ENCODE results near the gene C2CD3.
"Not testable (repeated sequence)": the region's sequence is repeated elsewhere in the genome, so short reads cannot be mapped to it uniquely, and the experiment has no call there.

C2CD3 gene

GRCh38 chr11:73995247-73995646 is 175.6 kb downstream of the C2CD3 start:
- H3K27ac ChIP-seq (ENCODE audit: low read length): no peak overlapping the region
- no peaks in the 10 kb centered on the region for H3K4me1 ChIP-seq (ENCODE audit: control insufficient read depth, low read depth, low read length)
- H3K36me3 ChIP-seq (ENCODE audit: control insufficient read depth, low read depth, low read length): no peaks in the 10 kb centered on the region
- no peaks in the 10 kb centered on the region for H3K9me3 ChIP-seq (ENCODE audit: control insufficient read depth, low read depth, low read length)
- no peak overlapping the region for H3K4me3 ChIP-seq (ENCODE audit: low read length)
- no peak overlapping the region for H3K9ac ChIP-seq (ENCODE audit: low read length)
- H3K27me3 ChIP-seq (ENCODE audit: control insufficient read depth, insufficient read depth, low read length): no peaks in the 10 kb centered on the region

GRCh38 chr11:73991471-73992006 is 179.3 kb downstream of the C2CD3 start:
- no peaks in the 10 kb centered on the region for H3K27me3 ChIP-seq (ENCODE audit: control insufficient read depth, insufficient read depth, low read length)
- no peaks in the 10 kb centered on the region for H3K36me3 ChIP-seq (ENCODE audit: control insufficient read depth, low read depth, low read length)
- no peak overlapping the region for H3K27ac ChIP-seq (ENCODE audit: low read length)
- no peak overlapping the region for H3K4me3 ChIP-seq (ENCODE audit: low read length)
- H3K9ac ChIP-seq (ENCODE audit: low read length): no peak overlapping the region
- no peaks in the 10 kb centered on the region for H3K9me3 ChIP-seq (ENCODE audit: control insufficient read depth, low read depth, low read length)
- H3K4me1 ChIP-seq (ENCODE audit: control insufficient read depth, low read depth, low read length): no peaks in the 10 kb centered on the region

GRCh38 chr11:73990730-73991129 is 180.1 kb downstream of the C2CD3 start:
- H3K4me3 ChIP-seq (ENCODE audit: low read length): no peak overlapping the region
- no peak overlapping the region for H3K27ac ChIP-seq (ENCODE audit: low read length)
- no peaks in the 10 kb centered on the region for H3K9me3 ChIP-seq (ENCODE audit: control insufficient read depth, low read depth, low read length)
- no peaks in the 10 kb centered on the region for H3K4me1 ChIP-seq (ENCODE audit: control insufficient read depth, low read depth, low read length)
- H3K27me3 ChIP-seq (ENCODE audit: control insufficient read depth, insufficient read depth, low read length): no peaks in the 10 kb centered on the region
- H3K36me3 ChIP-seq (ENCODE audit: control insufficient read depth, low read depth, low read length): no peaks in the 10 kb centered on the region
- H3K9ac ChIP-seq (ENCODE audit: low read length): no peak overlapping the region

- no peaks in the 10 kb centered on the region for H3K36me3 ChIP-seq (ENCODE audit: control insufficient read depth, low read depth, low read length)
- no peak overlapping the region for H3K27ac ChIP-seq (ENCODE audit: low read length)
- no peak overlapping the region for H3K9ac ChIP-seq (ENCODE audit: low read length)
- no peak overlapping the region for H3K4me3 ChIP-seq (ENCODE audit: low read length)
- H3K4me1 ChIP-seq (ENCODE audit: control insufficient read depth, low read depth, low read length): no peaks in the 10 kb centered on the region
- no peaks in the 10 kb centered on the region for H3K9me3 ChIP-seq (ENCODE audit: control insufficient read depth, low read depth, low read length)
- no peaks in the 10 kb centered on the region for H3K27me3 ChIP-seq (ENCODE audit: control insufficient read depth, insufficient read depth, low read length)
Measured at GRCh38 chr11:73989156-73989555, 181.6 kb downstream of the C2CD3 start.

GRCh38 chr11:73988227-73988626 is 182.6 kb downstream of the C2CD3 start:
- peaks cover 5% of the 10 kb centered on the region for H3K4me1 ChIP-seq (ENCODE audit: control insufficient read depth, low read depth, low read length)
- H3K27ac ChIP-seq (ENCODE audit: low read length): no peak overlapping the region
- no peak overlapping the region for H3K9ac ChIP-seq (ENCODE audit: low read length)
- no peaks in the 10 kb centered on the region for H3K27me3 ChIP-seq (ENCODE audit: control insufficient read depth, insufficient read depth, low read length)
- H3K9me3 ChIP-seq (ENCODE audit: control insufficient read depth, low read depth, low read length): no peaks in the 10 kb centered on the region
- H3K36me3 ChIP-seq (ENCODE audit: control insufficient read depth, low read depth, low read length): no peaks in the 10 kb centered on the region
- H3K4me3 ChIP-seq (ENCODE audit: low read length): no peak overlapping the region

GRCh38 chr11:73985661-73986060 is 185.1 kb downstream of the C2CD3 start:
- H3K27me3 ChIP-seq (ENCODE audit: control insufficient read depth, insufficient read depth, low read length); H3K27ac ChIP-seq (ENCODE audit: low read length); H3K9me3 ChIP-seq (ENCODE audit: control insufficient read depth, low read depth, low read length); H3K36me3 ChIP-seq (ENCODE audit: control insufficient read depth, low read depth, low read length); H3K4me3 ChIP-seq (ENCODE audit: low read length); H3K9ac ChIP-seq (ENCODE audit: low read length): not testable (repeated sequence)
- H3K4me1 ChIP-seq (ENCODE audit: control insufficient read depth, low read depth, low read length): peaks cover 16% of the 10 kb centered on the region

- H3K9ac ChIP-seq (ENCODE audit: low read length): peak overlapping the region; percentile 80
Measured at GRCh38 chr11:73983741-73984538, 186.9 kb downstream of the C2CD3 start.

GRCh38 chr11:73982990-73983740 is 187.6 kb downstream of the C2CD3 start:
- Histone ChIP-seq H3K4me1 (ENCODE audit: control insufficient read depth, low read depth, low read length) (peaks cover 23% of the 10 kb centered on the region), H3K4me3 (ENCODE audit: low read length) (peak overlapping the region; percentile 92), H3K27ac (ENCODE audit: low read length) (peak overlapping the region; percentile 65)

More at GRCh38 chr11:73983741-73984538, 186.9 kb downstream of the C2CD3 start:
- Histone ChIP-seq H3K27ac (ENCODE audit: low read length) (peak overlapping the region; percentile 65), H3K4me1 (ENCODE audit: control insufficient read depth, low read depth, low read length) (peaks cover 23% of the 10 kb centered on the region), H3K9me3 (ENCODE audit: control insufficient read depth, low read depth, low read length) (no peaks in the 10 kb centered on the region), H3K4me3 (ENCODE audit: low read length) (peak overlapping the region; percentile 92), H3K36me3 (ENCODE audit: control insufficient read depth, low read depth, low read length) (peaks cover 16% of the 10 kb centered on the region), H3K27me3 (ENCODE audit: control insufficient read depth, insufficient read depth, low read length) (no peaks in the 10 kb centered on the region)

GRCh38 chr11:73982595-73982989 is 188.2 kb downstream of the C2CD3 start, which contains the start of gene UCP2:
Gene UCP2 (minus strand): TSS chr11:73982843. CDS start chr11:73978378, 4,465 bp downstream.
- Histone ChIP-seq H3K9me3 (ENCODE audit: control insufficient read depth, low read depth, low read length) (no peaks in the 10 kb centered on the region), H3K36me3 (ENCODE audit: control insufficient read depth, low read depth, low read length) (peaks cover 30% of the 10 kb centered on the region), H3K4me1 (ENCODE audit: control insufficient read depth, low read depth, low read length) (peaks cover 23% of the 10 kb centered on the region), H3K9ac (ENCODE audit: low read length) (peak within 1 kb of the TSS; percentile 80), H3K27me3 (ENCODE audit: control insufficient read depth, insufficient read depth, low read length) (no peaks in the 10 kb centered on the region), H3K27ac (ENCODE audit: low read length) (peak within 1 kb of the TSS; percentile 65), H3K4me3 (ENCODE audit: low read length) (peak within 1 kb of the TSS; percentile 92)

More at GRCh38 chr11:73982990-73983740, 187.6 kb downstream of the C2CD3 start:
- no peaks in the 10 kb centered on the region for H3K27me3 ChIP-seq (ENCODE audit: control insufficient read depth, insufficient read depth, low read length)
- no peaks in the 10 kb centered on the region for H3K9me3 ChIP-seq (ENCODE audit: control insufficient read depth, low read depth, low read length)
- H3K9ac ChIP-seq (ENCODE audit: low read length): peak overlapping the region; percentile 80
- H3K36me3 ChIP-seq (ENCODE audit: control insufficient read depth, low read depth, low read length): peaks cover 24% of the 10 kb centered on the region

- peaks cover 23% of the 10 kb centered on the region for H3K4me1 ChIP-seq (ENCODE audit: control insufficient read depth, low read depth, low read length)
Measured at GRCh38 chr11:73981051-73981805, 189.6 kb downstream of the C2CD3 start.

More at GRCh38 chr11:73981051-73981805, 189.6 kb downstream of the C2CD3 start:
- H3K27me3 ChIP-seq (ENCODE audit: control insufficient read depth, insufficient read depth, low read length): no peaks in the 10 kb centered on the region
- no peak overlapping the region for H3K27ac ChIP-seq (ENCODE audit: low read length)
- H3K9ac ChIP-seq (ENCODE audit: low read length): peak overlapping the region; percentile 80
- peak overlapping the region; percentile 92 for H3K4me3 ChIP-seq (ENCODE audit: low read length)
- H3K36me3 ChIP-seq (ENCODE audit: control insufficient read depth, low read depth, low read length): peaks cover 43% of the 10 kb centered on the region
- no peaks in the 10 kb centered on the region for H3K9me3 ChIP-seq (ENCODE audit: control insufficient read depth, low read depth, low read length)

All from iPS-18a (cell line).